OCI-LY3 (cell line): Measurements from ENCODE around the gene RPL10A.

Experiments
- EZH2phosphoT487 ChIP-seq: fragments of 200-600 bp; shearing (Covaris generic); IDR thresholded peaks from 2 replicates; pipeline ENCODE4 v1.6.1; 2018; ENCODE audit warnings: antibody characterized with exemption, mixed run types, low read depth
- TF ChIP-seq, protein P1 (sequence below): fragments of 200-600, 300-600 bp; sonication (generic); IDR thresholded peaks from 2 replicates; pipeline ENCODE4 v1.5.1; 2014; ENCODE audit warnings: antibody characterized with exemption, low read length, low read depth

DNA sequence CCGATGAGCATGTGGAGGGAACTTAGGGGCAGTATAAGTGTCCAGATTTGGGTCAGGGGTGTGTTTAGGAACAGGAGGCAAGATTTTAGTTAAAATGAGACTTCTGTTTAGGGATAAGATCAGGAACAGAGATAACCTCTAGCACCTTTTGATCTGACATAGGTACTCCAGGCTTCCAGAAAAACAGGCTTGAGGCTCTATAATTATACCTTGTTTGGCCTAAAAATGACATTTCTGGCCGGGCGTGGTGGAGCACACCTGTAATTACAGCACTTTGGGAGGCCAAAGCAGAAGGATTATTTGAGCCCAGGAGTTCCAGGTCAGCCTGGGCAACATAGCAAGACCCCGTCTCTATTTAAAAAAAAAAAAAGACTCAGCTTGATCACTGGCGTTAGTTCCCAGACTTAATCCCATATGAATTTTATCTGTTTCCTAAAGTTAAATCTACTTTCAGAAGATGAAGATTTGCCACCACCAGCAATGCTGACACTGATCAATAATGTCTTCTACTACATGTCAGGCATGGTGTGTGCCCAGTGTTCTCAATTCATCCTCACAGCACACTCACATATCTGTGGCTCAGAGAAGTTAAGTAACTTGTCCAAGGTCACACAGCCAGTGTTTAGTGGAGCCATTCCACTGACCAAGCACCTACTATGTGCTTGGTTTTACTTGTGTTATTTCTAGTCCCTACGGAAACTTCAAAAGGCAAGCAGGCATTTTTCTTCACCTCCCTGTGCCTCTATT, 50.5 kb downstream of the RPL10A start:
- TF ChIP-seq, protein P1, sequence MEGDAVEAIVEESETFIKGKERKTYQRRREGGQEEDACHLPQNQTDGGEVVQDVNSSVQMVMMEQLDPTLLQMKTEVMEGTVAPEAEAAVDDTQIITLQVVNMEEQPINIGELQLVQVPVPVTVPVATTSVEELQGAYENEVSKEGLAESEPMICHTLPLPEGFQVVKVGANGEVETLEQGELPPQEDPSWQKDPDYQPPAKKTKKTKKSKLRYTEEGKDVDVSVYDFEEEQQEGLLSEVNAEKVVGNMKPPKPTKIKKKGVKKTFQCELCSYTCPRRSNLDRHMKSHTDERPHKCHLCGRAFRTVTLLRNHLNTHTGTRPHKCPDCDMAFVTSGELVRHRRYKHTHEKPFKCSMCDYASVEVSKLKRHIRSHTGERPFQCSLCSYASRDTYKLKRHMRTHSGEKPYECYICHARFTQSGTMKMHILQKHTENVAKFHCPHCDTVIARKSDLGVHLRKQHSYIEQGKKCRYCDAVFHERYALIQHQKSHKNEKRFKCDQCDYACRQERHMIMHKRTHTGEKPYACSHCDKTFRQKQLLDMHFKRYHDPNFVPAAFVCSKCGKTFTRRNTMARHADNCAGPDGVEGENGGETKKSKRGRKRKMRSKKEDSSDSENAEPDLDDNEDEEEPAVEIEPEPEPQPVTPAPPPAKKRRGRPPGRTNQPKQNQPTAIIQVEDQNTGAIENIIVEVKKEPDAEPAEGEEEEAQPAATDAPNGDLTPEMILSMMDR, result no peak
- no peak for TF ChIP-seq EZH2phosphoT487
